Caco-2 (cell line): ENCODE measurements around the gene PKN1. TPM values are rescaled to one million over a fixed set of nuclear protein-coding genes. Genes with fewer than 3 reads are reported as not detected.

ENCODE experiments used
- BruUV-seq: library from RNA; stranded (reverse); fragments of 400-500 nt; replicated peaks from 2 replicates; lab custom pipeline; 2021; lab: Mats Ljungman, UMichigan
- CTCF ChIA-PET: fragments of 300-600 bp; sonication (Branson Sonifier 250); formaldehyde crosslinking; loops from one replicate; lab custom pipeline; 2022; ENCODE audit warnings: antibody characterized with exemption; lab: Charles Lee
- POLR2A ChIA-PET: fragments of 300-600 bp; sonication (Branson Sonifier 250); formaldehyde crosslinking; loops from one replicate; lab custom pipeline; 2022; ENCODE audit warnings: antibody characterized with exemption; lab: Charles Lee
- DNase-seq, 2 experiments: peaks; one replicate each; pipeline versions ENCODE4 v3.0.0 to v3.0.0-alpha.2; 2020 to 2022
- H3K27me3 ChIP-seq: replicated peaks from 2 replicates; pipeline ENCODE4 v1.6.0; 2011; ENCODE audit warnings: low read length; ENCODE audit not compliant: control insufficient read depth, insufficient read depth
- H3K36me3 ChIP-seq: 2 replicates; pipeline ENCODE4 v1.5.1; 2011; ENCODE audit warnings: low read length; ENCODE audit not compliant: control insufficient read depth, insufficient read depth
- H3K4me1 ChIP-seq: fragments of 250-450 bp; sonication (Bioruptor Pico); 2 replicates; pipeline ENCODE4 v1.5.1; 2020; ENCODE audit warnings: mild to moderate bottlenecking
- H3K4me3 ChIP-seq: 2 replicates; pipeline ENCODE4 v1.5.1; 2011; ENCODE audit warnings: low read depth, mild to moderate bottlenecking, control low read depth, low read length
- H3K9me3 ChIP-seq: fragments of 250-450 bp; sonication (Bioruptor Pico); 2 replicates; pipeline ENCODE4 v1.5.1; 2020; ENCODE audit warnings: mild to moderate bottlenecking, moderate library complexity
- H3K27ac Mint-ChIP-seq: one replicate; pipeline ENCODE4 v1.8.0; 2022; ENCODE audit warnings: mixed read lengths; ENCODE audit not compliant: unreplicated experiment
- H3K27me3 Mint-ChIP-seq: one replicate; pipeline ENCODE4 v1.8.0; 2022; ENCODE audit warnings: mixed read lengths; ENCODE audit not compliant: insufficient read depth, unreplicated experiment
- H3K36me3 Mint-ChIP-seq: one replicate; pipeline ENCODE4 v1.8.0; 2022; ENCODE audit warnings: mild to moderate bottlenecking, mixed read lengths; ENCODE audit not compliant: insufficient read depth, unreplicated experiment
- H3K4me1 Mint-ChIP-seq: one replicate; pipeline ENCODE4 v1.8.0; 2022; ENCODE audit warnings: low read depth, mixed read lengths; ENCODE audit not compliant: unreplicated experiment
- H3K4me3 Mint-ChIP-seq: one replicate; pipeline ENCODE4 v1.8.0; 2022; ENCODE audit warnings: mild to moderate bottlenecking, moderate library complexity, mixed read lengths; ENCODE audit not compliant: unreplicated experiment
- H3K9me3 Mint-ChIP-seq: one replicate; pipeline ENCODE4 v1.8.0; 2022; ENCODE audit warnings: mixed read lengths; ENCODE audit not compliant: unreplicated experiment
- CTCF ChIP-seq, 2 experiments: fragments of 200-600 bp in 1 of 2; IDR thresholded peaks; 1 replicate in 1 of 2; 2 replicates in 1 of 2; pipeline versions ENCODE4 v1.5.1 to v1.8.0; 2011 to 2022; ENCODE audit warnings: antibody characterized with exemption in 1 of 2, control low read depth in 1 of 2, inconsistent platforms in 1 of 2, low read depth in 1 of 2, low read length in 1 of 2, mild to moderate bottlenecking in 1 of 2, moderate library complexity in 1 of 2; ENCODE audit not compliant: insufficient read depth in 1 of 2, severe bottlenecking in 1 of 2, unreplicated experiment in 1 of 2
- intact Hi-C: fragments of 100-400 bp; cut with micrococcal nuclease; formaldehyde crosslinking; loops from one replicate; pipeline ENCODE4 v1.10.0; 2022; ENCODE audit not compliant: unreplicated experiment
- total RNA-seq: library from RNA; stranded (reverse); gene quantifications from 2 replicates; pipeline ENCODE4 v1.2.3, GENCODE V29; 2022

PKN1 gene
- total RNA-seq, 1 experiment from 2014 or later: 102 TPM

GRCh38 chr19:14409146-14410023 is 23.7 kb upstream of the PKN1 start:
- Histone ChIP-seq H3K9me3 (no peaks in the 10 kb centered on the region), H3K36me3 (peaks cover 6% of the 10 kb centered on the region), H3K27me3 (no peaks in the 10 kb centered on the region), H3K4me3 (no peak overlapping the region), H3K4me1 (no peaks in the 10 kb centered on the region)
- Mint-ChIP-seq H3K27me3 (no peaks in the 10 kb centered on the region), H3K36me3 (peaks cover 90% of the 10 kb centered on the region), H3K27ac (no peak overlapping the region), H3K9me3 (no peaks in the 10 kb centered on the region), H3K4me3 (no peak overlapping the region), H3K4me1 (no peaks in the 10 kb centered on the region)
- CTCF ChIA-PET: no interaction called here
- POLR2A ChIA-PET: no interaction called here
- DNase-seq: no peak
- no peak for TF ChIP-seq CTCF (IDR thresholded peaks at IDR 0.05; ENCODE audit: insufficient read depth in 1 of 2, low read depth in 1 of 2, low read length in 1 of 2, severe bottlenecking in 1 of 2, unreplicated experiment in 1 of 2)
- intact Hi-C loops: no loop called here
- TSS peak; percentile 75 for BruUV-seq

- H3K9me3 ChIP-seq: no peaks in the 10 kb centered on the region
- TF ChIP-seq CTCF (IDR thresholded peaks at IDR 0.05; ENCODE audit: insufficient read depth in 1 of 2, low read depth in 1 of 2, low read length in 1 of 2, severe bottlenecking in 1 of 2, unreplicated experiment in 1 of 2): no peak
- H3K27me3 ChIP-seq: no peaks in the 10 kb centered on the region
- no TSS peak for BruUV-seq
- H3K36me3 ChIP-seq: peaks cover 6% of the 10 kb centered on the region
- POLR2A ChIA-PET: interaction anchor here (0.6 kb wide), 1 partner anchor 47 kb away, joined by 3 read pairs; no protein-coding TSS in a partner anchor
- intact Hi-C loops: no loop called here
- Mint-ChIP-seq H3K27me3 (no peaks in the 10 kb centered on the region), H3K27ac (no peak overlapping the region), H3K9me3 (no peaks in the 10 kb centered on the region), H3K4me1 (no peaks in the 10 kb centered on the region), H3K36me3 (peaks cover 88% of the 10 kb centered on the region), H3K4me3 (no peak overlapping the region)
- no peak for DNase-seq
- no peaks in the 10 kb centered on the region for H3K4me1 ChIP-seq
- no peak overlapping the region for H3K4me3 ChIP-seq
- CTCF ChIA-PET: no interaction called here
Observed at GRCh38 chr19:14410091-14411051, 22.7 kb upstream of the PKN1 start.
